ENCODE measurements around the gene SF3B3. TPM values are rescaled to one million over a fixed set of nuclear protein-coding genes. Genes with fewer than 3 reads are reported as not detected.
"Not testable (repeated sequence)": the region's sequence is repeated elsewhere in the genome, so short reads cannot be mapped to it uniquely, and the experiment has no call there.

SF3B3 gene
- total RNA-seq, 1 donor from 2014 or later: 176 TPM

DNA sequence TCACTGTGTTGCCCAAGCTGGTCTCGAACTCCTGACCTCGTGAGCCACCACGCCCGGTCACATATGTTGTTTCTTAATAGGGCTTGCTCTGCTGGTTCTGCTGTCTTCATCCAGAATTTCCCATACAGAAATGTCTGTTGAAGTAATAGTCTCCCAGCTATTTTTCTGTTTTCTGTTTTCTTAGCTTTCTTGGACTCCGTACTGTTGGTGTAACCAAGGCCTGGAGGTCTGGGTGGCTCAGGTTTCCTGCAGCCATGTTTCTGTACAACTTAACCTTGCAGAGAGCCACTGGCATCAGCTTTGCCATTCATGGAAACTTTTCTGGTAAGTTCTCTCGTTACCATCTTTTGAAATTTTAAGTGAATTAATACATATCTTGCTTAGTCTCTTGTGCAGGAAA, 2.8 kb downstream of the SF3B3 start:
- DNase-seq: no peak
- Histone ChIP-seq H3K9me3 (no peaks in the 10 kb centered on the region), H3K27me3 (ENCODE audit: low read depth) (no peaks in the 10 kb centered on the region), H3K4me1 (peaks cover 53% of the 10 kb centered on the region), H3K36me3 (peaks cover 54% of the 10 kb centered on the region), H3K27ac (no peak overlapping the region), H3K4me3 (no peak overlapping the region)
- no peak for TF ChIP-seq CTCF (IDR thresholded peaks at IDR 0.05)
- ATAC-seq: no peak
- intact Hi-C loops (cut with DNase I): no loop called here

DNA sequence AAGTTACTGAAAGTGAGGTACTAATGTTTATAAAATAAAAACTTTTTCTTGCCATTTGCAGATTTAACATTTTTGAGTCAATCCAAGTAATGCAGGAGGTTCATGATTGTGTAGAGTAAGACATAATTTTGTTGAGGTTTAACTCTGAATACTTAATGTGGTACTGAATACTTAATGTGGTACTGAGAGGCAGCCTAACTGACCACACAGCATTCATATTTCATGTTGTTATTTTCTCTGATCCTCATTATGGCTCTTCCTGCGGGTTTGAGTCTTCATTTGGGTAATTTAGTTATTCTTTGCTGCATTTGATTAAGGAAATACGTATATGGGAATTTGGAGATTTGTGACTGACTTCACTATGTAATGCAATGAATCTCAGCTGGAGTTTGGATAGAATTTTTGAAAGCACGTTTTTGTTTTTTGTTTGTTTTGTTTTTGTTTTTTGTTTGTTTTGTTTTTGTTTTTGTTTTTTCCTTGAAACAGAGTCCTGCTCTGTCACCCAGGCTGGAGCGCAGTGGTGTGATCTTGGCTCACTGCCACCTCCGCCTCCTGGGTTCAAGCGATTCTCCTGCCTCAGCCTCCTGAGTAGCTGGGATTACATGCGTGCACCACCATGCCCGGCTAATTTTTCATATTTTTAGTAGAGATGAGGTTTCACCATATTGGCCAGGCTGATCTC, 3.8 kb downstream of the SF3B3 start:
- Histone ChIP-seq H3K27me3 (ENCODE audit: low read depth) (no peaks in the 10 kb centered on the region), H3K27ac (no peak overlapping the region), H3K36me3 (peaks cover 65% of the 10 kb centered on the region), H3K4me3 (no peak overlapping the region), H3K9me3 (no peaks in the 10 kb centered on the region), H3K4me1 (peaks cover 46% of the 10 kb centered on the region)
- ATAC-seq (no peak), DNase-seq (no peak)
- TF ChIP-seq CTCF (IDR thresholded peaks at IDR 0.05): no peak
- intact Hi-C loops (cut with DNase I): no loop called here

DNA sequence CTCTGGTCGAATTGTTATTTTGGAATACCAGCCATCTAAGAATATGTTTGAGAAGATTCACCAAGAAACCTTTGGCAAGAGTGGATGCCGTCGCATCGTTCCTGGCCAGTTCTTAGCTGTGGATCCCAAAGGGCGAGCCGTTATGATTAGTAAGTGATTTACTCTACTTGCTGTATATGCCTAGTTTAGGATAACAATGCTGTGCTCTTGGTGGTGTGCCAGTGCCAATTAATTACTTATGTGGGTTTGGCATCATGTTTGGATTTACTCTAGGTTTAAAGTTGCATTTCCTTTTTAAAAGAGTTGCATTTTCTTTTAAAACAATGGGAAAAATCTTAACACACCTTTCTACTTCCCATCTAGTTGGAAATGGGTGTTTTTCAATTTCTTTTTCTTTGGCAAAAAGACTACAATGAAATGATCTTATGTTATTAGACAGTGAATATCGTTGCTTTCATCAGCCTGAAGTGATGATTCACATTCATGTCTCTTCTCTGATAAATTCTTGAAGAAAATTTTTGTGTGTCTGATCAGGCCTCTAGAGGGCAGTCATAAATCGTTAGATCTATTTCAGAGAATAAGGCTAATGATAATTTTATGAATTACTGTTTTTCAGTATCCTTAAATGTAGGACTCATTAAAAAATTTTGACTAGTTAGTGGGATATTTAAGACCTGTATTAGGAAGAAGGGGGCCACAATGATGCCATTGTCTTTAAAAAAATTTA, 5.6 kb downstream of the SF3B3 start:
- Histone ChIP-seq H3K27ac (no peak overlapping the region), H3K4me1 (peaks cover 42% of the 10 kb centered on the region), H3K4me3 (no peak overlapping the region), H3K27me3 (ENCODE audit: low read depth) (no peaks in the 10 kb centered on the region), H3K36me3 (peaks cover 82% of the 10 kb centered on the region), H3K9me3 (no peaks in the 10 kb centered on the region)
- DNase-seq (no peak), ATAC-seq (no peak)
- intact Hi-C loops (cut with DNase I): no loop called here
- peak; percentile 43 for TF ChIP-seq CTCF (IDR thresholded peaks at IDR 0.05)

GRCh38 chr16:70529954-70530353, 6.3 kb downstream of the SF3B3 start:
- H3K27me3 ChIP-seq (ENCODE audit: low read depth); DNase-seq; intact Hi-C loops (cut with DNase I); ATAC-seq; H3K9me3 ChIP-seq; H3K27ac ChIP-seq; H3K4me3 ChIP-seq: not testable (repeated sequence)
- Histone ChIP-seq H3K4me1 (peaks cover 38% of the 10 kb centered on the region), H3K36me3 (peaks cover 90% of the 10 kb centered on the region)

DNA sequence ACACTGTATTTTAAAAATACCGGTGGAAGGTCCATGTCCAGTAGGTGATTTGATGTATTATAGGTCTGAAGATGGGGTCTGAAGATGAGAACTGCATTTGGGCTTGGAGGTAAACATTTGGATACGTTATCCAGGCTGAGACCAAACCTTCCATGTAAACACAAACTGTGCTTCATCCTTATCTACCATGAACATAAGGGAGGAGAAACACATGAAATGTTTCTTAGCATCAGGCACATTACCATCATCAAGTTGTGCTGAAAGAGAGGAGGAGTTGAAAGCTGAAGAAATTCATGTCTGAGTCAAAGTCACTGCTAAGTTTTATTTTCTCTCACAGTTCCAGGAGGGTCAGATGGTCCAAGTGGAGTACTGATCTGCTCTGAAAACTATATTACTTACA, 11.4 kb downstream of the SF3B3 start:
- ATAC-seq (no peak), DNase-seq (no peak)
- no peaks in the 10 kb centered on the region for H3K9me3 ChIP-seq
- H3K27ac ChIP-seq: no peak overlapping the region
- intact Hi-C loops (cut with DNase I): no loop called here
- peaks cover 100% of the 10 kb centered on the region for H3K36me3 ChIP-seq
- no peak overlapping the region for H3K4me3 ChIP-seq
- no peak for TF ChIP-seq CTCF (IDR thresholded peaks at IDR 0.05)
- no peaks in the 10 kb centered on the region for H3K27me3 ChIP-seq (ENCODE audit: low read depth)
- no peaks in the 10 kb centered on the region for H3K4me1 ChIP-seq

- intact Hi-C loops (cut with DNase I): no loop called here
- TF ChIP-seq CTCF (IDR thresholded peaks at IDR 0.05): no peak
- DNase-seq (no peak), ATAC-seq (no peak)
- peaks cover 100% of the 10 kb centered on the region for H3K36me3 ChIP-seq
- H3K9me3 ChIP-seq: no peaks in the 10 kb centered on the region
- no peaks in the 10 kb centered on the region for H3K27me3 ChIP-seq (ENCODE audit: low read depth)
- H3K4me3 ChIP-seq: no peak overlapping the region
- H3K27ac ChIP-seq: no peak overlapping the region
- H3K4me1 ChIP-seq: no peaks in the 10 kb centered on the region
Measured at GRCh38 chr16:70540994-70541393, 17.4 kb downstream of the SF3B3 start.

All from lower lobe of right lung (tissue), 2 donors.